Measurements from ENCODE around the gene FAHD2A.

DNA sequence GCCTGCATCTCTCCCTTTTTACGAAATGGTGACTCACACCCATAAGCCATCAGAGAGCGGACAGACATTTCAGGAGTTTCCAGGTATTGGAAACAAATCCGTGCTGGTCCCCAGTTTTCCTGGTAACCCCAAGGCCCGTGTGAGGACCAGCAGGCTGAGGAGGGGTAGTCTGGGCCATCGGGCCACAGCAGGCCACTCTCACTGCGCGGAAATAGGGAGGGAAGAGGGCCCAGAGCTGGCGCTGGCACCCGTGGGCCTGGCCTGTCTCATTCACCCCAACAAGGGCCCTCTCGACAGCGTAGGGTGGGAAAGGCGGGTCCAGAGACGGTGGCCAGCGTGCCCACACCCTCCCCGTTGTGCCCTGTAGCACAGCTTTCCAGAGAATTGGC is 13.7 kb upstream of the FAHD2A start:
- TF ChIP-seq, protein P1, sequence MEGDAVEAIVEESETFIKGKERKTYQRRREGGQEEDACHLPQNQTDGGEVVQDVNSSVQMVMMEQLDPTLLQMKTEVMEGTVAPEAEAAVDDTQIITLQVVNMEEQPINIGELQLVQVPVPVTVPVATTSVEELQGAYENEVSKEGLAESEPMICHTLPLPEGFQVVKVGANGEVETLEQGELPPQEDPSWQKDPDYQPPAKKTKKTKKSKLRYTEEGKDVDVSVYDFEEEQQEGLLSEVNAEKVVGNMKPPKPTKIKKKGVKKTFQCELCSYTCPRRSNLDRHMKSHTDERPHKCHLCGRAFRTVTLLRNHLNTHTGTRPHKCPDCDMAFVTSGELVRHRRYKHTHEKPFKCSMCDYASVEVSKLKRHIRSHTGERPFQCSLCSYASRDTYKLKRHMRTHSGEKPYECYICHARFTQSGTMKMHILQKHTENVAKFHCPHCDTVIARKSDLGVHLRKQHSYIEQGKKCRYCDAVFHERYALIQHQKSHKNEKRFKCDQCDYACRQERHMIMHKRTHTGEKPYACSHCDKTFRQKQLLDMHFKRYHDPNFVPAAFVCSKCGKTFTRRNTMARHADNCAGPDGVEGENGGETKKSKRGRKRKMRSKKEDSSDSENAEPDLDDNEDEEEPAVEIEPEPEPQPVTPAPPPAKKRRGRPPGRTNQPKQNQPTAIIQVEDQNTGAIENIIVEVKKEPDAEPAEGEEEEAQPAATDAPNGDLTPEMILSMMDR (IDR thresholded peaks at IDR 0.05), result no peak
- TF ChIP-seq POLR2A (IDR thresholded peaks at IDR 0.05) (no peak), POLR2AphosphoS5 (IDR thresholded peaks at IDR 0.05) (no peak)
